ENCODE data around the gene SYK. TPM values are rescaled to one million over a fixed set of nuclear protein-coding genes. Genes with fewer than 3 reads are reported as not detected.

SYK gene
- total RNA-seq, 1 experiment from 2014 or later: 5.3 TPM

- CTCF ChIA-PET: no interaction called here
- intact Hi-C loops (cut with micrococcal nuclease; ENCODE audit: unreplicated experiment): no loop called here
- Histone ChIP-seq H3K4me3 (ENCODE audit: low read depth, low read length) (no peak overlapping the region), H3K9me3 (no peaks in the 10 kb centered on the region), H3K36me3 (ENCODE audit: control insufficient read depth, insufficient read depth, low read length) (no peaks in the 10 kb centered on the region), H3K4me1 (no peaks in the 10 kb centered on the region), H3K27me3 (replicated peaks; ENCODE audit: control insufficient read depth, insufficient read depth, low read length) (no peaks in the 10 kb centered on the region)
- H3K4me1 Mint-ChIP-seq (ENCODE audit: low read depth, unreplicated experiment): no peaks in the 10 kb centered on the region
- no peak overlapping the region for H3K27ac Mint-ChIP-seq (ENCODE audit: unreplicated experiment)
- no peaks in the 10 kb centered on the region for H3K9me3 Mint-ChIP-seq (ENCODE audit: unreplicated experiment)
- H3K36me3 Mint-ChIP-seq (ENCODE audit: insufficient read depth, unreplicated experiment): no peaks in the 10 kb centered on the region
- H3K27me3 Mint-ChIP-seq (ENCODE audit: insufficient read depth, unreplicated experiment): no peaks in the 10 kb centered on the region
- POLR2A ChIA-PET: no interaction called here
- no peak for TF ChIP-seq CTCF (IDR thresholded peaks at IDR 0.05; ENCODE audit: insufficient read depth in 1 of 2, low read depth in 1 of 2, low read length in 1 of 2, severe bottlenecking in 1 of 2, unreplicated experiment in 1 of 2)
- no peak for DNase-seq
- BruUV-seq (replicated peaks): no TSS peak
- no peak overlapping the region for H3K4me3 Mint-ChIP-seq (ENCODE audit: unreplicated experiment)
Observed at GRCh38 chr9:90869361-90869760, 67.7 kb downstream of the SYK start.

GRCh38 chr9:90870621-90871326, 69.2 kb downstream of the SYK start:
- peak; percentile 56 to 65 for TF ChIP-seq CTCF (IDR thresholded peaks at IDR 0.05; ENCODE audit: insufficient read depth in 1 of 2, low read depth in 1 of 2, low read length in 1 of 2, severe bottlenecking in 1 of 2, unreplicated experiment in 1 of 2)
- BruUV-seq (replicated peaks): no TSS peak
- peak in 1 of 2 experiments; percentile 18 for DNase-seq

GRCh38 chr9:90871327-90871935, 69.8 kb downstream of the SYK start:
- Histone ChIP-seq H3K9me3 (no peaks in the 10 kb centered on the region), H3K36me3 (ENCODE audit: control insufficient read depth, insufficient read depth, low read length) (no peaks in the 10 kb centered on the region), H3K4me3 (ENCODE audit: low read depth, low read length) (no peak overlapping the region), H3K4me1 (no peaks in the 10 kb centered on the region), H3K27me3 (replicated peaks; ENCODE audit: control insufficient read depth, insufficient read depth, low read length) (no peaks in the 10 kb centered on the region)
- ChIA-PET POLR2A (no interaction called here), CTCF (no interaction called here)
- no peak for TF ChIP-seq CTCF (IDR thresholded peaks at IDR 0.05; ENCODE audit: insufficient read depth in 1 of 2, low read depth in 1 of 2, low read length in 1 of 2, severe bottlenecking in 1 of 2, unreplicated experiment in 1 of 2)
- no peak overlapping the region for H3K27ac Mint-ChIP-seq (ENCODE audit: unreplicated experiment)
- no peaks in the 10 kb centered on the region for H3K4me1 Mint-ChIP-seq (ENCODE audit: low read depth, unreplicated experiment)
- H3K36me3 Mint-ChIP-seq (ENCODE audit: insufficient read depth, unreplicated experiment): no peaks in the 10 kb centered on the region
- no peak for DNase-seq
- no peaks in the 10 kb centered on the region for H3K27me3 Mint-ChIP-seq (ENCODE audit: insufficient read depth, unreplicated experiment)
- H3K4me3 Mint-ChIP-seq (ENCODE audit: unreplicated experiment): no peak overlapping the region
- intact Hi-C loops (cut with micrococcal nuclease; ENCODE audit: unreplicated experiment): loop anchor here (5.0 kb wide), 4 partner anchors 99 to 729 kb away; no protein-coding TSS in a partner anchor
- no TSS peak for BruUV-seq (replicated peaks)
- no peaks in the 10 kb centered on the region for H3K9me3 Mint-ChIP-seq (ENCODE audit: unreplicated experiment)

More at GRCh38 chr9:90870621-90871326, 69.2 kb downstream of the SYK start:
- H3K27ac Mint-ChIP-seq (ENCODE audit: unreplicated experiment): no peak overlapping the region
- intact Hi-C loops (cut with micrococcal nuclease; ENCODE audit: unreplicated experiment): loop anchor here (5.0 kb wide), 4 partner anchors 98 to 728 kb away; no protein-coding TSS in a partner anchor
- ChIA-PET CTCF (no interaction called here), POLR2A (no interaction called here)
- H3K27me3 Mint-ChIP-seq (ENCODE audit: insufficient read depth, unreplicated experiment): no peaks in the 10 kb centered on the region
- H3K9me3 Mint-ChIP-seq (ENCODE audit: unreplicated experiment): no peaks in the 10 kb centered on the region
- Histone ChIP-seq H3K4me3 (ENCODE audit: low read depth, low read length) (no peak overlapping the region), H3K36me3 (ENCODE audit: control insufficient read depth, insufficient read depth, low read length) (no peaks in the 10 kb centered on the region), H3K9me3 (no peaks in the 10 kb centered on the region), H3K4me1 (no peaks in the 10 kb centered on the region), H3K27me3 (replicated peaks; ENCODE audit: control insufficient read depth, insufficient read depth, low read length) (no peaks in the 10 kb centered on the region)
- H3K4me3 Mint-ChIP-seq (ENCODE audit: unreplicated experiment): no peak overlapping the region
- H3K4me1 Mint-ChIP-seq (ENCODE audit: low read depth, unreplicated experiment): no peaks in the 10 kb centered on the region
- H3K36me3 Mint-ChIP-seq (ENCODE audit: insufficient read depth, unreplicated experiment): no peaks in the 10 kb centered on the region

All from Caco-2 (cell line).